ENCODE data around the gene ST3GAL3.

Gene ST3GAL3

DNA sequence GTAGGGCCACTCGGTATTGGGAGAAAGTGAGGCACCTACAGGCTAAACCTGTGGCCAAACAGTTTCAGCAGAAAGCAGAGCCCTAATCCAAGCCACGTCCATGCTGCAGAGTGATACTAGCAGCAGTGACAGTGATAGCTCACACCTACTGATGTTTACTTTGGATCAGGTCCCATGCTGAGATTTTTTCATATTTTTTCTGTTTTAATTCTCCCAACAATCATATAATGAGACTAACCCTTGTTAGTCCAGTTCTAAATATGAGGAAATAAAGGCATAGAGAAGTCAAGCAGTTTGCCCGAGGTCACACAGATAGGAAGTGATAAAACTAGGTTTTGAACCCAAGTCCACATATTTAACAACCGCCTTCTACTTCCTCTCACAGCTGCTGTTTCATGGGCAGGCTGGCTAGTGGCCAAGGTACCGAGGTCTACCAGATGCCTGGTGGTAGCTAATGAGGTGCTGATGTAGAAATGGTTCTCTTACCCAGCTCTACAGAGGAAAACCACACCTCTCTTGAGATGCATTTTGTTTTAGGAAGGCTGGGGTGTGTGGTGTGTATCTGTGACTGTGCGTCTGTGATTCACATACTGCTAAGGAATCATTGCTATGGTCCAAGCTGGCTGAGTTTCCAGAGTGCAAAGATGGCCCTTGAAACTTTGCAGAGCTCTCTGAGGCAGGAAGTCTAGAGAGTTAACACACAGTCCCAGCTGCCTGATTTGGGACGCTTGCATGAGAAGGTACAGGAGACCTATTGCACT is 146.0 kb downstream of the ST3GAL3 start:
- DNase-seq = no peak
- no peak overlapping the region for H3K4me3 ChIP-seq (ENCODE audit: insufficient read depth, low read depth, low read length, poor library complexity, severe bottlenecking)

DNA sequence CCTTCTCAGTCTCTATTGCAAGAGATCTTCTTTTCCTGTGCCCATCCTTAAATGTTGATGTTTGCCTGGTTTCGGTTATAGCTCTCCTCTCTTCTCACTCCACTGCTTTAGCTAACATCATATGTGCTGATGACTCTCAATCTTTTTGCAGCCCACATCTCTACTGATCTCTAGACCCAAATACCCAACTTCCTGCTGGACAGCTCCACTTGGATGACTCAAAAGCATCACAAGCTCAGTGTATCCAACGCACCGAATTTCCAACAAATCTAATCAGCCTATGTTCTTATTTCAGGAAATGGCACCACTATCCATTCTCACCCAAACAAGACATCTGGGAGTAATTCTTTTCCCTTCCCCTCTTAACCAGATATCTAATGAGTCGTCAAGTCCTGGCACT is 147.1 kb downstream of the ST3GAL3 start:
- no peaks in the 10 kb centered on the region for H3K4me1 ChIP-seq (ENCODE audit: control insufficient read depth, insufficient read depth, low read length, poor library complexity, severe bottlenecking)
- H3K27me3 ChIP-seq (replicated peaks; ENCODE audit: control insufficient read depth, insufficient read depth, low read length, poor library complexity, severe bottlenecking) = no peaks in the 10 kb centered on the region
- DNase-seq = no peak
- H3K9me3 ChIP-seq (ENCODE audit: control insufficient read depth, low read length) = no peaks in the 10 kb centered on the region
- H3K27ac ChIP-seq (ENCODE audit: insufficient read depth, low read length, poor library complexity, severe bottlenecking) = no peak overlapping the region
- H3K4me3 ChIP-seq (ENCODE audit: insufficient read depth, low read depth, low read length, poor library complexity, severe bottlenecking) = no peak overlapping the region
- H3K36me3 ChIP-seq (ENCODE audit: control insufficient read depth, insufficient read depth, low read length) = peaks cover 5% of the 10 kb centered on the region

More for the DNA sequence above, 146.0 kb downstream of the ST3GAL3 start:
- Histone ChIP-seq H3K27me3 (replicated peaks; ENCODE audit: control insufficient read depth, insufficient read depth, low read length, poor library complexity, severe bottlenecking) (no peaks in the 10 kb centered on the region), H3K27ac (ENCODE audit: insufficient read depth, low read length, poor library complexity, severe bottlenecking) (no peak overlapping the region), H3K9me3 (ENCODE audit: control insufficient read depth, low read length) (no peaks in the 10 kb centered on the region), H3K4me1 (ENCODE audit: control insufficient read depth, insufficient read depth, low read length, poor library complexity, severe bottlenecking) (no peaks in the 10 kb centered on the region), H3K36me3 (ENCODE audit: control insufficient read depth, insufficient read depth, low read length) (peaks cover 5% of the 10 kb centered on the region)

DNA sequence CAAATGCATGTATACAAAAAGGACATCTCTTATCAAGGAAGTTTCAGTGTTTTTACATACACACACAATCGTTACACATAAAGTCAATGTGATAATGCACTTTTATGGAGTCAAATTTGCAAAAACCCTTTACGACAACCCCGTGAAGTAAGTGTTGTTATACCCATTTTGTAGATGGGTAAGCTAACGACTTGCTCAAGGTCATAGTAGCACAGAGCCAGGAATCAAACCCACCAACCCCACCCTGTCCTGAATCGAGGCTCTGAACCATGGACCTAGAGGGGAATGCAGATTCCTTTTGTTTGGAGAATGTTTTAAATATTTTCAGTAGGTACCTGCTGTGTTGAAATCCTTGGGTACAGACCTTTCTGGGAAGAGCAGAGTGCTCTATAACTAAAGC is 148.9 kb downstream of the ST3GAL3 start:
- no peaks in the 10 kb centered on the region for H3K9me3 ChIP-seq (ENCODE audit: control insufficient read depth, low read length)
- DNase-seq = no peak
- H3K4me1 ChIP-seq (ENCODE audit: control insufficient read depth, insufficient read depth, low read length, poor library complexity, severe bottlenecking) = no peaks in the 10 kb centered on the region
- H3K27ac ChIP-seq (ENCODE audit: insufficient read depth, low read length, poor library complexity, severe bottlenecking) = no peak overlapping the region
- no peaks in the 10 kb centered on the region for H3K27me3 ChIP-seq (replicated peaks; ENCODE audit: control insufficient read depth, insufficient read depth, low read length, poor library complexity, severe bottlenecking)
- H3K36me3 ChIP-seq (ENCODE audit: control insufficient read depth, insufficient read depth, low read length) = peaks cover 5% of the 10 kb centered on the region
- H3K4me3 ChIP-seq (ENCODE audit: insufficient read depth, low read depth, low read length, poor library complexity, severe bottlenecking) = no peak overlapping the region

DNA sequence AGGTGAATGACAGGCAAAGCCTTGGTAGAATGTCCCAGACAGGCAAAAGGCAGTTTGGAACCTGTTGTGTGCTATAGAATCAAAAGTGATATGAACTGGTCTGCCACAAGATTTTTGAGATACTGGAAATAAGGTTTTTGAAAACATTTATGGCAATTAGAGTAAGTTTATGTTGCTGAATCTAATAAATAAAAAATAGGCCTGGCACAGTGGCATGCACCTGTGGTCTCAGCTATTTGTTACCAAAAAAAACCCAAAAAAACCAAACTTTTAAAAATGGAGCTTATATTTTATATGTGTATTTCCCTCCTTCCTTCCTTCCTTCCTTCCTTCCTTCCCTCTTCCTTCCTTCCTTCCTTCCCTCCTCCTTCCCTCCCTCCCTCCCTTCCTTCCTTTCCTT is 149.8 kb downstream of the ST3GAL3 start:
- no peak overlapping the region for H3K27ac ChIP-seq (ENCODE audit: insufficient read depth, low read length, poor library complexity, severe bottlenecking)
- no peaks in the 10 kb centered on the region for H3K4me1 ChIP-seq (ENCODE audit: control insufficient read depth, insufficient read depth, low read length, poor library complexity, severe bottlenecking)
- DNase-seq = no peak
- H3K9me3 ChIP-seq (ENCODE audit: control insufficient read depth, low read length) = no peaks in the 10 kb centered on the region
- no peaks in the 10 kb centered on the region for H3K27me3 ChIP-seq (replicated peaks; ENCODE audit: control insufficient read depth, insufficient read depth, low read length, poor library complexity, severe bottlenecking)
- H3K4me3 ChIP-seq (ENCODE audit: insufficient read depth, low read depth, low read length, poor library complexity, severe bottlenecking) = no peak overlapping the region
- H3K36me3 ChIP-seq (ENCODE audit: control insufficient read depth, insufficient read depth, low read length) = peaks cover 5% of the 10 kb centered on the region

GRCh38 chr1:43858324-43858723 is 151.0 kb downstream of the ST3GAL3 start:
- H3K27me3 ChIP-seq (replicated peaks; ENCODE audit: control insufficient read depth, insufficient read depth, low read length, poor library complexity, severe bottlenecking) = no peaks in the 10 kb centered on the region
- peaks cover 5% of the 10 kb centered on the region for H3K36me3 ChIP-seq (ENCODE audit: control insufficient read depth, insufficient read depth, low read length)
- no peaks in the 10 kb centered on the region for H3K4me1 ChIP-seq (ENCODE audit: control insufficient read depth, insufficient read depth, low read length, poor library complexity, severe bottlenecking)
- DNase-seq = no peak
- H3K4me3 ChIP-seq (ENCODE audit: insufficient read depth, low read depth, low read length, poor library complexity, severe bottlenecking) = no peak overlapping the region
- no peak overlapping the region for H3K27ac ChIP-seq (ENCODE audit: insufficient read depth, low read length, poor library complexity, severe bottlenecking)
- no peaks in the 10 kb centered on the region for H3K9me3 ChIP-seq (ENCODE audit: control insufficient read depth, low read length)

DNA sequence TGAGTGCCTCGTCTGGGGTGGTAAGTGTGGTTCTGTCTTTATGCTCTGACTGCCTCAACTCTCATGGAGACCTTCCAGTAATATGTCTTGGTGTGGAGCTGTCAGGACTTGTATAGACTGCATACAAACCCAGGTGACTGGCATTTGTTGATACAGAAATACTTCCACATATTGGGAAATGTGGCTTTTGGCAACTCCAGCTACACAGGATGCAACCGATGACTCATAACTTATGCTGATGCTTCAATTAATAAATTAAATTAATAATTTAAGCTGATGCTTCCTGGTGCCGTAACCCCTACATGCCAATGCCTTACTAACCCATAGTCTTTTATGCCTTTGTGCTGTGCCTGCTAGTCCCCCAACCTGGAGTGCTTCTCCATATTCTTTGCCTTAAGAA is 154.0 kb downstream of the ST3GAL3 start:
- no peak overlapping the region for H3K4me3 ChIP-seq (ENCODE audit: insufficient read depth, low read depth, low read length, poor library complexity, severe bottlenecking)
- DNase-seq = no peak
- H3K9me3 ChIP-seq (ENCODE audit: control insufficient read depth, low read length) = no peaks in the 10 kb centered on the region
- no peak overlapping the region for H3K27ac ChIP-seq (ENCODE audit: insufficient read depth, low read length, poor library complexity, severe bottlenecking)
- no peaks in the 10 kb centered on the region for H3K4me1 ChIP-seq (ENCODE audit: control insufficient read depth, insufficient read depth, low read length, poor library complexity, severe bottlenecking)
- H3K27me3 ChIP-seq (replicated peaks; ENCODE audit: control insufficient read depth, insufficient read depth, low read length, poor library complexity, severe bottlenecking) = no peaks in the 10 kb centered on the region
- peaks cover 5% of the 10 kb centered on the region for H3K36me3 ChIP-seq (ENCODE audit: control insufficient read depth, insufficient read depth, low read length)

DNA sequence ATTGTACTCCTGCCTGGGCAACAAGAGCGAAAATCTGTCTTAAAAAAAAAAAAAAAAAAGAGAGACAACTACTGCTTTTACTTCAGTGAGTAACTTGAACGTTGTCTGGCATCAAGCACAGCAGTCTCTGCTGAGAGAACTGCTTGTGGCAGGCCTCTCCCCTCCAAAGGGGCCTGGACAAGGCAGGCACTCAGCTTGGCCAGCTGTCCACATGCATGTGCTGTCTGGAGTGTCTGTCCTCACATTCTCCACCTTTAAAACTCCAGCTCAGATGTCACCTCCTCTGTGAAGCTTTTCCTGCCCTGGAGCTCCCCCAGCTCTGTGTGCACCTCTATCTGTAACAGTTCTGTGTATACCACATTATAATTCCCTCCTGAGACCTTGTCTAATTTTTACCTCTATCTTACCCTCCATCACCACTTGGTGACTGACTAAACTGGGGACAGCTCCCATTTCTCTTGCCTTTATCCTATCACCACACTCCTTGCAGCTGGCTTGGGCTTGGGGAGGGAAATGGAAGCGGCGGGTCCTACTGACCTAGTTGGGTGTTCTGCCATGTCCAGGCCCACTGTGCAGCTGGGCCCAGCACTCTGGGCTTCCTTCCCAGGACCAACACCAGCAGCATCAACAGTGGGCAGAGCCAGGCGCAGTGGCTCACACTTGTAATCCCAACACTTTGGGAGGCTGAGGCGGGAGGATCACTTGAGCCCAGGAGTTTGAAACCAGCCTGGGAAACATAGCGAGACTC is 154.8 kb downstream of the ST3GAL3 start:
- Histone ChIP-seq H3K27ac (ENCODE audit: insufficient read depth, low read length, poor library complexity, severe bottlenecking) (no peak overlapping the region), H3K36me3 (ENCODE audit: control insufficient read depth, insufficient read depth, low read length) (peaks cover 5% of the 10 kb centered on the region), H3K27me3 (replicated peaks; ENCODE audit: control insufficient read depth, insufficient read depth, low read length, poor library complexity, severe bottlenecking) (no peaks in the 10 kb centered on the region), H3K9me3 (ENCODE audit: control insufficient read depth, low read length) (no peaks in the 10 kb centered on the region), H3K4me1 (ENCODE audit: control insufficient read depth, insufficient read depth, low read length, poor library complexity, severe bottlenecking) (no peaks in the 10 kb centered on the region), H3K4me3 (ENCODE audit: insufficient read depth, low read depth, low read length, poor library complexity, severe bottlenecking) (no peak overlapping the region)
- no peak for DNase-seq

DNA sequence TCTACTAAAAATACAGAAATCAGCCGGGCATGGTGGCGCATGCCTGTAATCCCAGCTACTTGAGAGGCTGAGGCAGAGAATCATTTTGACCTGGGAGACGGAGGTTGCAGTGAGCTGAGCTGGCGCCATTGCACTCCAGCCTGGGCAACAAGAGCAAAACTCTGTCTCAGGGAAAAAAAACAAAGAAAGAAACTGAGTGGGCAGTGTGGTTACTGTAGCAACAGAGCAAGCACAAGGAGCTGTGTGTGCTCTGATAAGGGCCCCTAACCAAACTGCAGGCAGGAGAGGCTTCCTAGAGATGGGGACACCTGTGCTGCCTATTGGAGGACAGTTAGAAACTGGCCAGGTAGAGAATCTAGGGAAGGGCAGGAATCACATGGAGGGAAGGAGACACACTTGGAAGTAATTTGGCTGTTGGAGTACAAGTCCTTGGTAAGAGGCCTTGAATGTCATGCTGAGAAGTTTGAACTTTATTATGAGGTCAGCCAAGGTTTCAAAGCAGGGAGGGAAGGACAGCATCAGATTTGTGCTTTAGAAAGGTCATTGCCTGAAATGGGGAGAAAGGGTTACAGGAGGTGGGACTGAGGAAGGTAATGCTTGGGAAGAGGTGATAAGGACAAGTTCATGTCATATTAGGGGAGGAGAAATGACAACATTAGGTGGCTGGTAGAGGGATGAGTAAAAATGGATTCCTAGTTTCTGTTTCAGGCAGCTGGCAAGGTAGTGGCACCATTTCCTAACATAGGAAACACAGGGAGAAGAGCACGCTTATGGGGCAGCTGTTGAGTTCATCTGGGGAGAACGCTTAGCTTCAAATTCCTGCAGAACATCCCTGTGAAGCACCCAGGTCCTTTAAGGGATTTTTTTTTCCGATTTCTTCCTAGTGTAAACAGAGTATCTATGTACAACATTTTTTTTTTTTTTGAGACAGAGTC is 157.0 kb downstream of the ST3GAL3 start:
- Histone ChIP-seq H3K27me3 (replicated peaks; ENCODE audit: control insufficient read depth, insufficient read depth, low read length, poor library complexity, severe bottlenecking) (no peaks in the 10 kb centered on the region), H3K36me3 (ENCODE audit: control insufficient read depth, insufficient read depth, low read length) (no peaks in the 10 kb centered on the region), H3K4me1 (ENCODE audit: control insufficient read depth, insufficient read depth, low read length, poor library complexity, severe bottlenecking) (no peaks in the 10 kb centered on the region), H3K4me3 (ENCODE audit: insufficient read depth, low read depth, low read length, poor library complexity, severe bottlenecking) (no peak overlapping the region), H3K27ac (ENCODE audit: insufficient read depth, low read length, poor library complexity, severe bottlenecking) (no peak overlapping the region), H3K9me3 (ENCODE audit: control insufficient read depth, low read length) (no peaks in the 10 kb centered on the region)
- no peak for DNase-seq

DNA sequence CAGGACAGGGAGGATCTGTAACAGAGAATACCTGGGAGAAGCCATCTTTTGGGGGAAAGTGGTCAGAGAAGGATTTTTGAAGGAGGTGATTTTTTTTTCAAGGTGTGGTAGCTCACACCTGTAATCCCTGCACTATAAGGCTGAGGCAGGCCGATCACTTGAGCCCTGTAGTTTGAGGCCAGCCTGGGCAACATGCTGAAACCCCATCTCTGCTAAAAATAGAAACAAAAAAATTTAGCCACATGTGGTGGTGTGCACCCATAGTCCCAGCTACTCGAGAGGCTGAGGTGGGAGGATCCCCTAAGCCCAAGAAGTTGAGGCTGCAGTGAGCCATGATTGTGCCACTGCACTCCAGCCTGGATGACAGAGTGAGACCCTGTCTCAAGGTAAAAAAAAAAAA is 158.9 kb downstream of the ST3GAL3 start:
- Histone ChIP-seq H3K9me3 (ENCODE audit: control insufficient read depth, low read length) (no peaks in the 10 kb centered on the region), H3K36me3 (ENCODE audit: control insufficient read depth, insufficient read depth, low read length) (no peaks in the 10 kb centered on the region), H3K4me3 (ENCODE audit: insufficient read depth, low read depth, low read length, poor library complexity, severe bottlenecking) (no peak overlapping the region), H3K27ac (ENCODE audit: insufficient read depth, low read length, poor library complexity, severe bottlenecking) (no peak overlapping the region), H3K27me3 (replicated peaks; ENCODE audit: control insufficient read depth, insufficient read depth, low read length, poor library complexity, severe bottlenecking) (no peaks in the 10 kb centered on the region), H3K4me1 (ENCODE audit: control insufficient read depth, insufficient read depth, low read length, poor library complexity, severe bottlenecking) (no peaks in the 10 kb centered on the region)
- DNase-seq = no peak

Measured in effector memory CD4-positive, alpha-beta T cell (primary cell).